Activated CD8-positive, alpha-beta memory T cell treated with anti-CD3 and anti-CD28 coated beads, Interleukin-2, amount 50 U/mL, for 1 hour (primary cell): ENCODE results near the gene CNTNAP4.

Experiments used
- DNase-seq: peaks from one replicate; pipeline ENCODE4 v3.0.0-alpha.2; 2020; ENCODE audit errors: extremely low read depth

The CNTNAP4 gene

GRCh38 chr16:76583466-76583865 is 306.3 kb downstream of the CNTNAP4 start:
- DNase-seq: no peak

GRCh38 chr16:76583945-76584344 is 306.7 kb downstream of the CNTNAP4 start:
- DNase-seq: no peak

GRCh38 chr16:76598498-76598897 is 321.3 kb downstream of the CNTNAP4 start:
- DNase-seq: no peak

DNA sequence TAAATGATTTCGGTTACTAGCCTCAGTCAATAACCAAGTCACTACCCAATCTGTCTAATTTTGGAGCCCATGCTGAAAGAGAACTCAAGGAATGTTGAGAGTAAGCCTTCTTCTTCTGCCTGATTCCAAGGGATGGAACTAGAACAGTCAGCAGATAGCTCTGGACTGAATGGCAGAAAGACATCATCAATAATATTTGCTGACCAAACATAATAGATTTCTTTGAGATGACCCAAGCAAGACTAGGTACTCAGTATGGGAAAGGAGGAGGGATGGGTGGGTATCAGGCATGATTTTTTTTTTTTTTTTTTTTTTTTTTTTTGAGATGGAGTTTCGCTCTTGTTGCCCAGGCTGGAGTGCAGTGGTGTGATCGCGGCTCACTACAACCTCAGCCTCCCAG is 330.1 kb downstream of the CNTNAP4 start:
- DNase-seq: no peak
